HG02588 (cell line): ENCODE results near the gene NLRP7.

ENCODE experiments used
- ATAC-seq: cut with Tn5 transposase; IDR thresholded peaks from one replicate; pipeline ENCODE4 v1.9.1; 2021; ENCODE audit warnings: mild to moderate bottlenecking, moderate library complexity; ENCODE audit not compliant: unreplicated experiment

The NLRP7 gene

GRCh38 chr19:54875506-54875905, 71.8 kb downstream of the NLRP7 start:
- no peak for ATAC-seq

GRCh38 chr19:54873990-54874389, 73.3 kb downstream of the NLRP7 start, which contains the start of gene FCAR:
Gene FCAR, plus strand, starts transcription at chr19:54874235. Its CDS starts 55 bp downstream, at chr19:54874290.
- no peak for ATAC-seq
